PFSK-1 (cell line): ENCODE results near the gene USP19.

ENCODE experiments used
- FOXP2 ChIP-seq: optimal IDR thresholded peaks from 2 replicates; pipeline ENCODE3; 2011; ENCODE audit warnings: borderline replicate concordance, control low read depth, inconsistent platforms; ENCODE audit not compliant: insufficient read depth; ENCODE audit errors: extremely low read length, extremely low read depth
- POLR2AphosphoS5 ChIP-seq: IDR thresholded peaks from 2 replicates; pipeline ENCODE4 v1.6.1; 2012; ENCODE audit warnings: low read depth, mild to moderate bottlenecking, control low read depth, low read length, moderate library complexity
- REST ChIP-seq, 2 experiments: IDR thresholded peaks; 2 replicates each; pipeline versions ENCODE4 v1.6.1 to v1.8.0; 2011 to 2012; ENCODE audit warnings: low read depth in 2 of 2, low read length in 2 of 2, control low read depth in 1 of 2, inconsistent platforms in 1 of 2, mild to moderate bottlenecking in 1 of 2, moderate library complexity in 1 of 2; ENCODE audit not compliant: insufficient read depth in 1 of 2
- SIN3A ChIP-seq: IDR thresholded peaks from 2 replicates; pipeline ENCODE4 v1.6.1; 2012; ENCODE audit warnings: mild to moderate bottlenecking, low read length, moderate library complexity, borderline replicate concordance; ENCODE audit not compliant: insufficient read depth
- TAF1 ChIP-seq: IDR thresholded peaks from 2 replicates; pipeline ENCODE4 v1.6.1; 2012; ENCODE audit warnings: low read length, control low read depth, borderline replicate concordance; ENCODE audit not compliant: insufficient read depth

USP19 gene

GRCh38 chr3:49124203-49124602 is 3.6 kb upstream of the USP19 start:
- TF ChIP-seq POLR2AphosphoS5, result no peak
- no peak for TF ChIP-seq REST (IDR thresholded peaks at IDR 0.05; ENCODE audit: insufficient read depth in 1 of 2, low read depth in 2 of 2, low read length in 2 of 2)
- TF ChIP-seq TAF1, result no peak
- no peak for TF ChIP-seq SIN3A
- no peak for TF ChIP-seq FOXP2

GRCh38 chr3:49123687-49124086 is 3.1 kb upstream of the USP19 start:
- TF ChIP-seq POLR2AphosphoS5 (no peak), SIN3A (no peak), TAF1 (no peak), FOXP2 (no peak), REST (IDR thresholded peaks at IDR 0.05; ENCODE audit: insufficient read depth in 1 of 2, low read depth in 2 of 2, low read length in 2 of 2) (no peak)

- TF ChIP-seq REST (IDR thresholded peaks at IDR 0.05; ENCODE audit: insufficient read depth in 1 of 2, low read depth in 2 of 2, low read length in 2 of 2) (no peak), POLR2AphosphoS5 (no peak), SIN3A (no peak), TAF1 (no peak), FOXP2 (no peak)
Measured at GRCh38 chr3:49122886-49123545, 2.4 kb upstream of the USP19 start.

GRCh38 chr3:49122451-49122850 is 1.8 kb upstream of the USP19 start:
- no peak for TF ChIP-seq FOXP2
- no peak for TF ChIP-seq SIN3A
- TF ChIP-seq REST (IDR thresholded peaks at IDR 0.05; ENCODE audit: insufficient read depth in 1 of 2, low read depth in 2 of 2, low read length in 2 of 2), result no peak
- no peak for TF ChIP-seq POLR2AphosphoS5
- no peak for TF ChIP-seq TAF1

GRCh38 chr3:49122022-49122421 is 1.4 kb upstream of the USP19 start:
- no peak for TF ChIP-seq TAF1
- no peak for TF ChIP-seq REST (IDR thresholded peaks at IDR 0.05; ENCODE audit: insufficient read depth in 1 of 2, low read depth in 2 of 2, low read length in 2 of 2)
- TF ChIP-seq FOXP2, result no peak
- TF ChIP-seq SIN3A, result no peak
- TF ChIP-seq POLR2AphosphoS5, result no peak
